Transverse colon (tissue), 4 donors: ENCODE measurements around the gene RNF44. TPM values are rescaled to one million over a fixed set of nuclear protein-coding genes. Genes with fewer than 3 reads are reported as not detected.

Experiments
- DNase-seq: peaks from one replicate; pipeline ENCODE4 v3.0.0-alpha.2; 2019
- H3K27ac ChIP-seq, 4 donors: fragments of 200-600 bp; sonication (generic); 2 replicates each; pipeline ENCODE4 v1.5.1; 2016 to 2018; ENCODE audit warnings: inconsistent platforms in 4 of 4
- H3K27me3 ChIP-seq: fragments of 200-600 bp; sonication (generic); 2 replicates; pipeline ENCODE4 v1.5.1; 2017; ENCODE audit warnings: inconsistent platforms
- H3K36me3 ChIP-seq, 4 donors: fragments of 200-600 bp; sonication (generic); 2 replicates each; pipeline ENCODE4 v1.5.1; 2017 to 2019; ENCODE audit warnings: inconsistent platforms in 4 of 4
- H3K4me1 ChIP-seq, 4 donors: fragments of 200-600 bp; sonication (generic); 2 replicates each; pipeline ENCODE4 v1.5.1; 2017 to 2020; ENCODE audit warnings: inconsistent platforms in 4 of 4
- H3K4me3 ChIP-seq, 4 donors: fragments of 200-600 bp; sonication (generic); 1 replicate in 1 of 4; 2 replicates in 3 of 4; pipeline versions ENCODE4 v1.5.1 to v1.6.1; 2017 to 2019; ENCODE audit warnings: inconsistent platforms in 4 of 4
- H3K9me3 ChIP-seq, 2 donors: fragments of 200-600 bp; sonication (generic); 2 replicates each; pipeline ENCODE4 v1.5.1; 2017 to 2019; ENCODE audit warnings: inconsistent platforms in 2 of 2
- CTCF ChIP-seq, 5 experiments: fragments of 200-600 bp in 3 of 5; fragments of 450-650 bp in 2 of 5; sonication (generic) in 3 of 5; IDR thresholded peaks; 1 replicate in 2 of 5; 2 replicates in 3 of 5; pipeline ENCODE4 v1.5.1; 2016 to 2017; ENCODE audit warnings: antibody characterized with exemption in 5 of 5, inconsistent platforms in 3 of 5, mild to moderate bottlenecking in 2 of 5, moderate library complexity in 1 of 5
- EP300 ChIP-seq: sonication (generic); formaldehyde crosslinking; IDR thresholded peaks from one replicate; pipeline ENCODE4 v1.6.1; 2017; ENCODE audit warnings: antibody characterized with exemption, low read depth
- POLR2A ChIP-seq: fragments of 450-650 bp; IDR thresholded peaks from one replicate; pipeline ENCODE4 v1.6.1; 2016; ENCODE audit warnings: antibody characterized with exemption, mild to moderate bottlenecking, moderate library complexity
- POLR2AphosphoS5 ChIP-seq, 3 donors: sonication (generic); formaldehyde crosslinking; IDR thresholded peaks; one replicate each; pipeline ENCODE4 v1.6.1; 2016; ENCODE audit warnings: antibody characterized with exemption in 3 of 3
- WGBS, 2 donors: methylation state at CpG; one replicate each; pipeline ENCODE4 v1.1.5; 2018; ENCODE audit warnings: low coverage in 1 of 2; 5-methylcytosine and 5-hydroxymethylcytosine counted together
- in situ Hi-C, 4 donors: fragments of 200-750 bp; cut with MboI; loops; one replicate each; pipeline versions ENCODE4 v1.15.0 to v1.15.1; 2017; ENCODE audit warnings: low sequenced_read_pairs in 3 of 4, low pct_ligation_motif_present in 1 of 4, low pct_unique_long_range_greater_than_20kb in 1 of 4
- intact Hi-C: fragments of 100-400 bp; cut with DNase I; formaldehyde crosslinking; loops from one replicate; pipeline ENCODE4 v1.15.1; 2023; ENCODE audit warnings: low total_unique reads
- total RNA-seq, 4 donors: library from RNA; depleted of rRNA; stranded (reverse); fragments of >200 nt; gene quantifications; one replicate each; pipeline ENCODE4 v1.1.0, GENCODE V29; 2016

The RNF44 gene
- total RNA-seq, 4 donors from 2014 or later, result 43.8 to 65.6 (median 54.8) TPM

DNA sequence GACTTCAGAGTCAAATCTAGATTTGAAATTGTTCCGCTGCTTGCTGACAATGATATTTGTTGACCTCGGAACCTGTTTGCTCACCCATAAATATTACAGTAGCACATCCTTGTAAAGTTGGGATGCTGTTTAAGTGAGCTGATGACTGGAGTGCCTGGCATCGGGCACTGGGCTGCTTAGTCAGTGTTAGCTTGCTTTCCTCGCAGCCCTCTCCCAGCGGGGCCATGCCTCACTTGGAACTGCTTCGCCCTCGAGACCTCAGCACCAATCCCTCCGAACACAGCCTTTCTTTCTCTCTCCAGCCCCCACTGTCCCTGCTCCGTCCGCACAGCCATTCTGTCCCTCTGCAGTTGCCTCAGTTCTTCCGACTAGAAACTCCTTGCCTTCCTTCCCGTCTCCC, 23.4 kb downstream of the RNF44 start:
- Histone ChIP-seq H3K27ac (no peak overlapping the region), H3K4me3 (no peak overlapping the region), H3K4me1 (no peaks in the 10 kb centered on the region), H3K36me3 (no peaks in the 10 kb centered on the region), H3K27me3 (no peaks in the 10 kb centered on the region), H3K9me3 (no peaks in the 10 kb centered on the region)
- intact Hi-C loops, result no loop called here
- no peak for TF ChIP-seq EP300
- no peak for TF ChIP-seq POLR2A
- no peak for TF ChIP-seq CTCF (IDR thresholded peaks at IDR 0.05)
- TF ChIP-seq POLR2AphosphoS5 (IDR thresholded peaks at IDR 0.05), result no peak
- in situ Hi-C loops, result no loop called here
- 72 to 86% methylated on average over 2 to 12 of the region's 12 CpGs for WGBS, 2 donors
- no peak for DNase-seq

GRCh38 chr5:176508603-176509002, 28.6 kb downstream of the RNF44 start:
- peaks cover 0 to 36% (median 14%) of the 10 kb centered on the region in 4 donors for H3K36me3 ChIP-seq
- no peak overlapping the region for H3K27ac ChIP-seq
- H3K27me3 ChIP-seq, result no peaks in the 10 kb centered on the region
- intact Hi-C loops (no loop called here), in situ Hi-C loops (no loop called here)
- WGBS, 2 donors, result 63 to 85% methylated on average over 4 of the region's 4 CpGs
- TF ChIP-seq CTCF (IDR thresholded peaks at IDR 0.05), result no peak
- no peak for TF ChIP-seq POLR2A
- TF ChIP-seq EP300, result no peak
- TF ChIP-seq POLR2AphosphoS5 (IDR thresholded peaks at IDR 0.05), result no peak
- no peak overlapping the region for H3K4me3 ChIP-seq
- H3K4me1 ChIP-seq, result no peaks in the 10 kb centered on the region
- DNase-seq, result no peak
- no peaks in the 10 kb centered on the region for H3K9me3 ChIP-seq

DNA sequence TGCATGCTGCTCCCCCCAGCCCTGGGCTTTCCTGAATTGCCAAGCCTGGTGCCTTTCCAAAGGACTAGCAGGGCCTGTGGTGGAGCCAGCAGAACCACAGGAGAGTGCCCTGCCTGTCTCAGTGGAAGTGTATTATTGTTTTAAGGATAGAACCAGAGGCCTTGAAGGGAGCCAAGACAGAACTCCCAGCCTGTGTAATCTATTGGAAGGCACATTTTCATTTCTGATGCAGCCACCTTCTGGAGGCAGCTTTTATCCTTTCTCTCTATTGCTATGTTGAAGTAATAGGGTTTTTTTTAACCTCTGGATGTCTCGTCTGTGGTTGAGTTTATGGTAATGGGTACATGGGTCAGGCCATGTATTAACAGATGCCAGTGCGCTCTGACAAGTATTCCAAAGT, 29.3 kb downstream of the RNF44 start:
- no peak overlapping the region for H3K4me3 ChIP-seq
- H3K27me3 ChIP-seq, result no peaks in the 10 kb centered on the region
- H3K9me3 ChIP-seq, result no peaks in the 10 kb centered on the region
- DNase-seq, result no peak
- WGBS, 2 donors, result 87 to 89% methylated on average over 2 of the region's 2 CpGs
- H3K4me1 ChIP-seq, result no peaks in the 10 kb centered on the region
- in situ Hi-C loops, result no loop called here
- no peak for TF ChIP-seq POLR2A
- TF ChIP-seq EP300, result no peak
- TF ChIP-seq CTCF (IDR thresholded peaks at IDR 0.05), result no peak
- TF ChIP-seq POLR2AphosphoS5 (IDR thresholded peaks at IDR 0.05), result no peak
- peaks cover 0 to 36% (median 14%) of the 10 kb centered on the region in 4 donors for H3K36me3 ChIP-seq
- intact Hi-C loops, result no loop called here
- H3K27ac ChIP-seq, result no peak overlapping the region

DNA sequence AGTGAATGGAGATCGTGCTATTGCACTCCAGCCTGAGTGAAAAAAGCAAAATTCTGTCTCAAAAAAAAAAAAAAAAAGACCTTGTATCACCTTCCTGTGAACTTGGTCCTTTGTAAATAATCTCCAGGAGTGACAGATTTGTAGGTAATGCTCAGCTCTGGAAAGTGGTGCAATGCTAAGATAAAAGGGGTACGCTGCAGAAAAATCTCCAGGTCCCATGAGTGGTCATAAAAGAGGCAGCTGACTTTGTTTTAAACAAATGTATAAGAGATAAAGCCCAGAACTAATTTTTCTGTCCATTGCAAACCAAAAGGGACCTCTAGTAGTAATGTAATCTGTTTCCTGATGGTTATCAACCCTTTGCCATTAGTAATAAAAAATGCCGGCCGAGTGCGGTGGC, 33.7 kb downstream of the RNF44 start:
- no peak for DNase-seq
- TF ChIP-seq EP300 (no peak), POLR2A (no peak), CTCF (IDR thresholded peaks at IDR 0.05) (no peak), POLR2AphosphoS5 (IDR thresholded peaks at IDR 0.05) (no peak)
- Histone ChIP-seq H3K9me3 (no peaks in the 10 kb centered on the region), H3K36me3 (peaks cover 0 to 73% (median 34%) of the 10 kb centered on the region in 4 donors), H3K4me3 (no peak overlapping the region), H3K27ac (no peak overlapping the region), H3K27me3 (no peaks in the 10 kb centered on the region), H3K4me1 (no peaks in the 10 kb centered on the region)
- WGBS, 2 donors, result 83 to 88% methylated on average over 1 to 5 of the region's 5 CpGs
- in situ Hi-C loops, result no loop called here
- intact Hi-C loops, result no loop called here
